NB4 (cell line): Measurements from ENCODE around the gene PLD4.

ENCODE experiments used
- POLR2A ChIP-seq: IDR thresholded peaks from 2 replicates; pipeline ENCODE4 v1.6.1; 2011; ENCODE audit warnings: mild to moderate bottlenecking; ENCODE audit not compliant: insufficient read length; ENCODE audit errors: extremely low read depth
- TF ChIP-seq, protein P1 (sequence below): IDR thresholded peaks from one replicate; pipeline ENCODE4 v1.5.1; 2012; ENCODE audit warnings: low read depth, low read length
- TF ChIP-seq, protein P2 (sequence below): IDR thresholded peaks from 2 replicates; pipeline ENCODE4 v1.6.1; 2011; ENCODE audit warnings: low read depth, low read length

DNA sequence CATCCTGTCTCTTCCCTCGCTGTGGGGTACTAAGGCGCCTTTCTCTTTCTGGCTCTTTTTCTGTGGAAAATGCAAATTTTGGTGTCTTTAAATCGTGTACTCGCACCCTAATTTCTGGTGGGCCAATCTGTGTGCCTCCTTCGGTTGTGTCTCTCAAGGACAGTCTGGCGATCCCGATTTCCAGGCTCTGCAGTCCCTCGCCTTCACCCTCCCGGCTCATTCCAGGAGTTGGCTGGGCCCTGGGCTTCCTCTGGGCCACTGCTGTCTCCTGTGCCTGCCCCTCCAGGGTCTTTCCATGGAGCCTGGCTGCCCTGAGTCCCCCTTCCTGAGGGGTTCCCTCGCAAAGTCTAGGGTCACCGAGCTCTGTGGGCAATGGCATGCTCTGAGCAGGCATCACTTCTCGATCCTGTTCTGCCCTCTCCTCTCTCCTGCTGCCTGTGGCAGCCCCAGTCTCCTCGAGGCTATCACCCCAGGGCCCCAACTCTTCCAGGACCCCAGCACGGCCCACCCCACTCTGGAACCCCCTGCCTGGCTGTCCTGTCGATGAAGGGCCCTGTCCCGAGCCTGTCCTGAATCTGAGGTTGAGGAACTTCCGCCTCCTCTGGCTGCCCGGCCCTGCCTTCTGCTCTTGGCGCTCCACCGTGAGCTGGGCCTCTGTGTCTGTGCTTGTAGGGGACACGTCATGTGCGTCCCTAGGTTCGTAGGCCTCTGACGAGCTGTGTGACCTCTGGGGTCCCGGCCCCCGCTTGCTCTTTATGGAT, 29.4 kb downstream of the PLD4 start:
- TF ChIP-seq, protein P1, sequence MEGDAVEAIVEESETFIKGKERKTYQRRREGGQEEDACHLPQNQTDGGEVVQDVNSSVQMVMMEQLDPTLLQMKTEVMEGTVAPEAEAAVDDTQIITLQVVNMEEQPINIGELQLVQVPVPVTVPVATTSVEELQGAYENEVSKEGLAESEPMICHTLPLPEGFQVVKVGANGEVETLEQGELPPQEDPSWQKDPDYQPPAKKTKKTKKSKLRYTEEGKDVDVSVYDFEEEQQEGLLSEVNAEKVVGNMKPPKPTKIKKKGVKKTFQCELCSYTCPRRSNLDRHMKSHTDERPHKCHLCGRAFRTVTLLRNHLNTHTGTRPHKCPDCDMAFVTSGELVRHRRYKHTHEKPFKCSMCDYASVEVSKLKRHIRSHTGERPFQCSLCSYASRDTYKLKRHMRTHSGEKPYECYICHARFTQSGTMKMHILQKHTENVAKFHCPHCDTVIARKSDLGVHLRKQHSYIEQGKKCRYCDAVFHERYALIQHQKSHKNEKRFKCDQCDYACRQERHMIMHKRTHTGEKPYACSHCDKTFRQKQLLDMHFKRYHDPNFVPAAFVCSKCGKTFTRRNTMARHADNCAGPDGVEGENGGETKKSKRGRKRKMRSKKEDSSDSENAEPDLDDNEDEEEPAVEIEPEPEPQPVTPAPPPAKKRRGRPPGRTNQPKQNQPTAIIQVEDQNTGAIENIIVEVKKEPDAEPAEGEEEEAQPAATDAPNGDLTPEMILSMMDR, result no peak
- no peak for TF ChIP-seq POLR2A
- TF ChIP-seq, protein P2, sequence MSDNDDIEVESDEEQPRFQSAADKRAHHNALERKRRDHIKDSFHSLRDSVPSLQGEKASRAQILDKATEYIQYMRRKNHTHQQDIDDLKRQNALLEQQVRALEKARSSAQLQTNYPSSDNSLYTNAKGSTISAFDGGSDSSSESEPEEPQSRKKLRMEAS, result no peak
